ENCODE data around the gene UGT1A5.

UGT1A5 gene

GRCh38 chr2:233789554-233789953, 76.8 kb downstream of the UGT1A5 start:
- DNase-seq (ENCODE audit: low read depth) = no peak

GRCh38 chr2:233791151-233791882, 78.6 kb downstream of the UGT1A5 start:
- DNase-seq (ENCODE audit: low read depth) = no peak

- no peak for DNase-seq (ENCODE audit: low read depth)
Observed at GRCh38 chr2:233791883-233792329, 79.2 kb downstream of the UGT1A5 start.

- no peak for DNase-seq (ENCODE audit: low read depth)
Observed at GRCh38 chr2:233792720-233793119, 80.0 kb downstream of the UGT1A5 start.

- no peak for DNase-seq (ENCODE audit: low read depth)
Observed at GRCh38 chr2:233793465-233794127, 80.9 kb downstream of the UGT1A5 start.

- no peak for DNase-seq (ENCODE audit: low read depth)
Observed at GRCh38 chr2:233794128-233794658, 81.5 kb downstream of the UGT1A5 start.

- no peak for DNase-seq (ENCODE audit: low read depth)
Observed at GRCh38 chr2:233795735-233796171, 83.0 kb downstream of the UGT1A5 start.

- DNase-seq (ENCODE audit: low read depth) = no peak
Observed at GRCh38 chr2:233796254-233796653, 83.5 kb downstream of the UGT1A5 start.

- no peak for DNase-seq (ENCODE audit: low read depth)
Observed at GRCh38 chr2:233798335-233799086, 85.8 kb downstream of the UGT1A5 start.

- DNase-seq (ENCODE audit: low read depth) = no peak
Observed at GRCh38 chr2:233799087-233799665, 86.5 kb downstream of the UGT1A5 start.

- no peak for DNase-seq (ENCODE audit: low read depth)
Observed at GRCh38 chr2:233799716-233800115, 87.0 kb downstream of the UGT1A5 start.

GRCh38 chr2:233800208-233800607, 87.5 kb downstream of the UGT1A5 start:
- DNase-seq (ENCODE audit: low read depth) = no peak

GRCh38 chr2:233801357-233802131, 88.8 kb downstream of the UGT1A5 start:
- DNase-seq (ENCODE audit: low read depth) = no peak

GRCh38 chr2:233802132-233802815, 89.6 kb downstream of the UGT1A5 start:
- no peak for DNase-seq (ENCODE audit: low read depth)

GRCh38 chr2:233803292-233803911, 90.7 kb downstream of the UGT1A5 start:
- no peak for DNase-seq (ENCODE audit: low read depth)

- no peak for DNase-seq (ENCODE audit: low read depth)
Observed at GRCh38 chr2:233803994-233804393, 91.3 kb downstream of the UGT1A5 start.

- DNase-seq (ENCODE audit: low read depth) = no peak
Observed at GRCh38 chr2:233807215-233807865, 94.6 kb downstream of the UGT1A5 start.

GRCh38 chr2:233807966-233808935, 95.5 kb downstream of the UGT1A5 start:
- no peak for DNase-seq (ENCODE audit: low read depth)

- DNase-seq (ENCODE audit: low read depth) = no peak
Observed at GRCh38 chr2:233810385-233810784, 97.7 kb downstream of the UGT1A5 start.
